B cell (primary cell): ENCODE results near the gene ILK. TPM values are rescaled to one million over a fixed set of nuclear protein-coding genes. Genes with fewer than 3 reads are reported as not detected.

Source experiments
- ATAC-seq: fragments of 200-7000 bp; cut with Tn5 transposase; one replicate; pipeline ENCODE4 v1.10.0; 2021; ENCODE audit warnings: low read depth, mild to moderate bottlenecking, moderate number of reproducible peaks, moderate library complexity
- CTCF ChIA-PET: fragments of 350-600 bp; sonication (Branson Sonifier 250); formaldehyde crosslinking; loops from one replicate; lab custom pipeline; 2021; ENCODE audit warnings: antibody characterized with exemption, inconsistent platforms; lab: Charles Lee
- POLR2A ChIA-PET: fragments of 350-600 bp; sonication (Branson Sonifier 250); formaldehyde crosslinking; loops from one replicate; lab custom pipeline; 2021; ENCODE audit warnings: antibody characterized with exemption; lab: Charles Lee
- DNase-seq: peaks from one replicate; pipeline ENCODE4 v3.0.0; 2013
- H2AFZ ChIP-seq: 2 replicates; pipeline ENCODE4 v1.6.1; 2012; ENCODE audit warnings: mild to moderate bottlenecking, low read depth, low read length; ENCODE audit not compliant: insufficient read depth, poor library complexity, severe bottlenecking
- H3K27ac ChIP-seq, 2 donors: 1 replicate in 1 of 2; 2 replicates in 1 of 2; pipeline ENCODE4 v1.5.1; 2012 to 2013; ENCODE audit warnings: low read length in 2 of 2, mild to moderate bottlenecking in 2 of 2, moderate library complexity in 1 of 2
- H3K27me3 ChIP-seq, 4 experiments: fragments of 200-600 bp in 1 of 4; sonication (generic) in 1 of 4; replicated peaks in 1 of 4; 1 replicate in 2 of 4; 2 replicates in 2 of 4; pipeline versions ENCODE4 v1.6.1 to v1.7.0; 2013 to 2016; ENCODE audit warnings: low read length in 3 of 4, mild to moderate bottlenecking in 2 of 4, mixed read lengths in 1 of 4, moderate library complexity in 1 of 4; ENCODE audit not compliant: insufficient read depth in 4 of 4, control insufficient read depth in 3 of 4; ENCODE audit errors: control extremely low read depth in 1 of 4
- H3K36me3 ChIP-seq, 2 experiments: replicated peaks in 1 of 2; 1 replicate in 1 of 2; 2 replicates in 1 of 2; pipeline versions ENCODE4 v1.6.1 to v1.7.1; 2013; ENCODE audit warnings: low read length in 1 of 2; ENCODE audit not compliant: insufficient read depth in 2 of 2, control insufficient read depth in 1 of 2; ENCODE audit errors: control extremely low read depth in 1 of 2, extremely low read depth in 1 of 2
- H3K4me1 ChIP-seq, 2 donors: fragments of 200-600 bp in 1 of 2; sonication (generic) in 1 of 2; 1 replicate in 1 of 2; 2 replicates in 1 of 2; pipeline versions ENCODE4 v1.5.1 to v1.6.1; 2013 to 2017; ENCODE audit warnings: low read length in 2 of 2; ENCODE audit not compliant: control insufficient read depth in 2 of 2, insufficient read depth in 2 of 2
- H3K4me2 ChIP-seq: replicated peaks from 2 replicates; pipeline ENCODE3; 2012; ENCODE audit warnings: mild to moderate bottlenecking, low read depth, low read length; ENCODE audit not compliant: poor library complexity, severe bottlenecking
- H3K4me3 ChIP-seq, 5 experiments: fragments of 200-600 bp in 1 of 5; sonication (generic) in 1 of 5; 1 replicate in 3 of 5; 2 replicates in 2 of 5; pipeline versions ENCODE4 v1.5.1 to v1.7.0; 2011 to 2016; ENCODE audit warnings: low read length in 4 of 5, mild to moderate bottlenecking in 4 of 5, low read depth in 2 of 5, control low read depth in 1 of 5, moderate library complexity in 1 of 5; ENCODE audit not compliant: insufficient read depth in 1 of 5; ENCODE audit errors: control extremely low read depth in 1 of 5, extremely low read depth in 1 of 5
- H3K79me2 ChIP-seq: fragments of 200-600 bp; sonication (generic); one replicate; pipeline ENCODE4 v1.6.0; 2016; ENCODE audit warnings: low read length; ENCODE audit not compliant: control insufficient read depth, insufficient read depth
- H3K9ac ChIP-seq: fragments of 200-600 bp; sonication (generic); 2 replicates; pipeline ENCODE4 v1.6.1; 2017; ENCODE audit warnings: mild to moderate bottlenecking, low read length, moderate library complexity
- H3K9me3 ChIP-seq, 3 donors: one replicate each; pipeline versions ENCODE4 v1.6.1 to v1.7.1; 2013; ENCODE audit warnings: low read length in 2 of 3; ENCODE audit not compliant: control insufficient read depth in 2 of 3, insufficient read depth in 1 of 3; ENCODE audit errors: control extremely low read depth in 1 of 3
- H4K20me1 ChIP-seq: 2 replicates; pipeline ENCODE4 v1.6.0; 2012; ENCODE audit warnings: mild to moderate bottlenecking, low read length; ENCODE audit not compliant: insufficient read depth, control insufficient read depth, poor library complexity, severe bottlenecking
- H3K27ac Mint-ChIP-seq: one replicate; pipeline ENCODE4 v1.8.0; 2021; ENCODE audit warnings: mixed read lengths
- H3K27me3 Mint-ChIP-seq: one replicate; pipeline ENCODE4 v1.8.0; 2021; ENCODE audit warnings: mixed read lengths
- H3K4me1 Mint-ChIP-seq: one replicate; pipeline ENCODE4 v1.8.0; 2021; ENCODE audit warnings: mixed read lengths
- H3K4me3 Mint-ChIP-seq: one replicate; pipeline ENCODE4 v1.8.0; 2021; ENCODE audit warnings: mixed read lengths
- H3K9me3 Mint-ChIP-seq: one replicate; pipeline ENCODE4 v1.8.0; 2022; ENCODE audit warnings: mixed read lengths; ENCODE audit not compliant: insufficient read depth
- CTCF ChIP-seq: fragments of 200-600 bp; IDR thresholded peaks from one replicate; pipeline ENCODE4 v1.8.0; 2022; ENCODE audit warnings: antibody characterized with exemption, mild to moderate bottlenecking
- EZH2 ChIP-seq: IDR thresholded peaks from 2 replicates; pipeline ENCODE4 v1.6.1; 2012; ENCODE audit warnings: borderline replicate concordance, low read depth, mild to moderate bottlenecking, moderate library complexity, low read length; ENCODE audit not compliant: insufficient read depth, poor library complexity, severe bottlenecking
- WGBS: methylation state at CpG from one replicate; pipeline ENCODE4 v1.1.5; 2013; ENCODE audit warnings: missing lambda C conversion rate; ENCODE audit not compliant: insufficient coverage; 5-methylcytosine and 5-hydroxymethylcytosine counted together
- intact Hi-C: fragments of 100-400 bp; cut with micrococcal nuclease; formaldehyde crosslinking; loops from one replicate; pipeline ENCODE4 v1.10.0; 2022
- polyA plus RNA-seq: library from polyadenylated mRNA; depleted of rRNA; stranded (reverse); fragments of >200 nt; gene quantifications from 2 replicates; pipeline ENCODE4 v1.2.3, GENCODE V29; 2012
- total RNA-seq, 2 donors: library from RNA; stranded (reverse); fragments of 120-200 nt in 1 of 2; gene quantifications; 1 replicate in 1 of 2; 2 replicates in 1 of 2; pipeline versions ENCODE4 v1.2.3 to v1.2.4, GENCODE V29; 2013 to 2022

ILK gene
- total and polyA plus RNA-seq, 2 donors (not counting 1 experiment from before 2014, with no cell fraction given): 88.5 to 131 TPM

GRCh38 chr11:6637871-6638270 lies 34.3 kb downstream of the ILK start:
- Histone ChIP-seq H2AFZ (no peak overlapping the region), H3K4me3 (no peak overlapping the region), H3K27me3 (no peaks in the 10 kb centered on the region), H3K27ac (no peak overlapping the region), H3K4me2 (no peak overlapping the region), H3K9me3 (no peaks in the 10 kb centered on the region), H4K20me1 (no peaks in the 10 kb centered on the region), H3K9ac (no peak overlapping the region), H3K4me1 (peaks cover 0 to 3% of the 10 kb centered on the region in 2 donors), H3K79me2 (no peaks in the 10 kb centered on the region), H3K36me3 (no peaks in the 10 kb centered on the region)
- no CpG with 5 or more reads among the region's 3 CpGs for WGBS
- no peaks in the 10 kb centered on the region for H3K4me1 Mint-ChIP-seq
- POLR2A ChIA-PET: no interaction called here
- no peaks in the 10 kb centered on the region for H3K27me3 Mint-ChIP-seq
- H3K27ac Mint-ChIP-seq: no peak overlapping the region
- intact Hi-C loops: no loop called here
- TF ChIP-seq CTCF (no peak), EZH2 (no peak)
- no peaks in the 10 kb centered on the region for H3K9me3 Mint-ChIP-seq
- ATAC-seq (no peak), DNase-seq (no peak)
- CTCF ChIA-PET: interaction anchor here (1.1 kb wide), 1 partner anchor 121 kb away, joined by 3 read pairs; no protein-coding TSS in a partner anchor
- H3K4me3 Mint-ChIP-seq: no peak overlapping the region

DNA sequence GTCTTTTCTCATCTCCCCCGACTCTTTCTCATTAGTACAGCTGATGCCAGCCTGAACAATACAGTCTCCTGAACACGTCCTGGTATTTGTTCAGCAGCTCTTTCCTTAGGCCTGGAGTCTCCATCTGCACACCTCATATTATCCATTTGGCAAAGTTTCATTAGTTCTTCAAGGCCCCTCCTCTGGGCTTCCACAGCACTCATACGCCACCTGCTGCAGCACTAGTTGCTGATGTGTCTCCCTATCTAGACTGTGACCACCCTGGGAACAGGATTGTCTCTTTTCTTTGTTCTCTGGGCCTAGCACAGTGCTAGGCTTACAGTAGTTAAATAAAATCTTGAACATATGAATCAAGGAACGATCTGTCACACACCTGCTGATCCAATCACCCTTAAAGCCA lies 34.9 kb downstream of the ILK start:
- H3K4me3 Mint-ChIP-seq: no peak overlapping the region
- peaks cover 0 to 3% of the 10 kb centered on the region in 2 donors for H3K4me1 ChIP-seq
- no peaks in the 10 kb centered on the region for H3K9me3 ChIP-seq
- H3K9me3 Mint-ChIP-seq: no peaks in the 10 kb centered on the region
- no peak for ATAC-seq
- H3K27ac Mint-ChIP-seq: no peak overlapping the region
- no peak overlapping the region for H3K9ac ChIP-seq
- no peak overlapping the region for H2AFZ ChIP-seq
- no peaks in the 10 kb centered on the region for H4K20me1 ChIP-seq
- H3K36me3 ChIP-seq: no peaks in the 10 kb centered on the region
- H3K4me2 ChIP-seq: no peak overlapping the region
- no peaks in the 10 kb centered on the region for H3K79me2 ChIP-seq
- H3K4me1 Mint-ChIP-seq: no peaks in the 10 kb centered on the region
- no peak overlapping the region for H3K4me3 ChIP-seq
- ChIA-PET CTCF (interaction anchor here (0.9 to 1.5 kb wide), 2 partner anchors 11 to 45 kb away, joined by 4 read pairs; partner anchors contain the start of gene MRPL17), POLR2A (no interaction called here)
- no peak for DNase-seq
- H3K27ac ChIP-seq: no peak overlapping the region
- intact Hi-C loops: no loop called here
- 93% methylated on average over 3 of the region's 4 CpGs for WGBS
- TF ChIP-seq EZH2: no peak
- TF ChIP-seq CTCF: no peak
- no peaks in the 10 kb centered on the region for H3K27me3 ChIP-seq
- no peaks in the 10 kb centered on the region for H3K27me3 Mint-ChIP-seq
